Neural crest cell (in vitro differentiated cells): ENCODE data around the gene LPA. TPM values are rescaled to one million over a fixed set of nuclear protein-coding genes. Genes with fewer than 3 reads are reported as not detected.
"Not testable (repeated sequence)": the region's sequence is repeated elsewhere in the genome, so short reads cannot be mapped to it uniquely, and the experiment has no call there.

Experiments
- DNase-seq: peaks from one replicate; pipeline ENCODE4 v3.0.0; 2021; ENCODE audit warnings: low read depth, mixed read lengths, low spot score
- H3K27ac Mint-ChIP-seq: one replicate; pipeline ENCODE4 v1.8.0; 2021; ENCODE audit warnings: mild to moderate bottlenecking, mixed read lengths; ENCODE audit not compliant: unreplicated experiment
- H3K27me3 Mint-ChIP-seq: 2 replicates; pipeline ENCODE4 v1.8.0; 2021; ENCODE audit warnings: low read depth, mild to moderate bottlenecking, mixed read lengths
- H3K36me3 Mint-ChIP-seq: 2 replicates; pipeline ENCODE4 v1.8.0; 2021; ENCODE audit warnings: low read depth, mild to moderate bottlenecking, mixed read lengths
- H3K4me1 Mint-ChIP-seq: 2 replicates; pipeline ENCODE4 v1.8.0; 2021; ENCODE audit warnings: mixed read lengths
- H3K4me3 Mint-ChIP-seq: one replicate; pipeline ENCODE4 v1.8.0; 2021; ENCODE audit warnings: mild to moderate bottlenecking, mixed read lengths
- H3K9me3 Mint-ChIP-seq: 2 replicates; pipeline ENCODE4 v1.8.0; 2021; ENCODE audit warnings: mixed read lengths
- total RNA-seq: library from RNA; stranded (reverse); gene quantifications from 2 replicates; pipeline ENCODE4 v1.2.1, GENCODE V29; 2021
- TF ChIP-seq, protein P1 (sequence below): fragments of 200-600 bp; sonication (generic); conservative IDR thresholded peaks from 2 replicates; pipeline ENCODE4 v1.5.0; 2021; ENCODE audit warnings: antibody characterized with exemption, mild to moderate bottlenecking

Gene LPA
- total RNA-seq, 1 donor from 2014 or later: 0.65 TPM

DNA sequence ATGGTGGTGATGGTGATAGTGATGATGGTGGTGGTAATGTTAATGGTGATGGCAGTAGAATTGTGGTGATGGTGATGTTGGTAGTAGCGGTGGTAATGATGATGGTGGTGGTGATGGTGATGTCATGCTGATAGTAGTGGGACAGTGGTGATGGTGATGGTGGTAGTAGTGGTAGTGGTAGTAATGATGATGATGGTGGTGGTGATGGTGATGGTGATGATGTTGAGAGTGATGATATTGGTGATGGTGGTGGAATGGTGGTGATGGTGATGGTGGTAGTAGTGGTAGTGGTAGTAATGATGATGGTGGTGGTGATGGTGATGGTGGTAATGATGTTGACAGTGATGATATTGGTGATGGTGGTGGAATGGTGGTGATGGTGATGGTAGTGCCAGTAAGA, 128.8 kb downstream of the LPA start:
- Mint-ChIP-seq H3K27me3 (peaks cover 35% of the 10 kb centered on the region), H3K9me3 (no peaks in the 10 kb centered on the region), H3K36me3 (no peaks in the 10 kb centered on the region), H3K4me1 (no peaks in the 10 kb centered on the region), H3K4me3 (no peak overlapping the region), H3K27ac (no peak overlapping the region)
- no peak for DNase-seq
- TF ChIP-seq, protein P1, sequence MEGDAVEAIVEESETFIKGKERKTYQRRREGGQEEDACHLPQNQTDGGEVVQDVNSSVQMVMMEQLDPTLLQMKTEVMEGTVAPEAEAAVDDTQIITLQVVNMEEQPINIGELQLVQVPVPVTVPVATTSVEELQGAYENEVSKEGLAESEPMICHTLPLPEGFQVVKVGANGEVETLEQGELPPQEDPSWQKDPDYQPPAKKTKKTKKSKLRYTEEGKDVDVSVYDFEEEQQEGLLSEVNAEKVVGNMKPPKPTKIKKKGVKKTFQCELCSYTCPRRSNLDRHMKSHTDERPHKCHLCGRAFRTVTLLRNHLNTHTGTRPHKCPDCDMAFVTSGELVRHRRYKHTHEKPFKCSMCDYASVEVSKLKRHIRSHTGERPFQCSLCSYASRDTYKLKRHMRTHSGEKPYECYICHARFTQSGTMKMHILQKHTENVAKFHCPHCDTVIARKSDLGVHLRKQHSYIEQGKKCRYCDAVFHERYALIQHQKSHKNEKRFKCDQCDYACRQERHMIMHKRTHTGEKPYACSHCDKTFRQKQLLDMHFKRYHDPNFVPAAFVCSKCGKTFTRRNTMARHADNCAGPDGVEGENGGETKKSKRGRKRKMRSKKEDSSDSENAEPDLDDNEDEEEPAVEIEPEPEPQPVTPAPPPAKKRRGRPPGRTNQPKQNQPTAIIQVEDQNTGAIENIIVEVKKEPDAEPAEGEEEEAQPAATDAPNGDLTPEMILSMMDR: no peak

DNA sequence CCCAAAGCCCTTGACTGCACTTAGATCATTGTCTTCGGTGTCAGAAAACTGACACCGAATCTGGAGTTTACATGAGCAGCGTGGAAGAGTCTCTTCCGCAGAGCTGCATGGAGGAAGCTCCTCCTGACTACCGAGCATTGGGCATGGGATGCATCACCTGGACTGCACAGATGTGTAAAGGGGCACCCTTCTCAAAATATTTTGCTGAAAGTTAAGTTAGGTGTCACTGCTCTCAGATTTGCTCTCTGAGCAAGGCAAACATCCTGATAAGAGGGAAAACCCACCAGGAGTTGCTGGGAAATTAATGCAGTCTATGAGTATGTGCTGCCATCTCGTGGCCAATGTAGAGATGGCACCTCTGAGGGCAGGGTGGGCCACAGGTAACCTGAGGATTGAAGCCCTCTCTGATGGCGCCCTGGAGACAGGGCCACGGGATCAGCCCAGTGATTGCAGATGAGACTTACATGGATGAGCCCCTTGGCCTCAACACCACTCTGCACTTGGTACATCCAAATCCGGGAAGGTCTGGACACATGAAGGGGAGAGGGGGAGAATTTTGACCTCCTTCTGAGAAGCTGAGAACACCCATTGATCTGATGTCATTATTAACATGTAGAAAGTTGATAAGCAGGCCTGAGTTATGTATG, 129.9 kb downstream of the LPA start:
- no peak overlapping the region for H3K27ac Mint-ChIP-seq
- peak; percentile 77 for DNase-seq
- no peaks in the 10 kb centered on the region for H3K4me1 Mint-ChIP-seq
- peaks cover 36% of the 10 kb centered on the region for H3K27me3 Mint-ChIP-seq
- H3K4me3 Mint-ChIP-seq: no peak overlapping the region
- peaks cover 2% of the 10 kb centered on the region for H3K9me3 Mint-ChIP-seq
- TF ChIP-seq, protein P1: peak; percentile 95
- peaks cover 2% of the 10 kb centered on the region for H3K36me3 Mint-ChIP-seq

DNA sequence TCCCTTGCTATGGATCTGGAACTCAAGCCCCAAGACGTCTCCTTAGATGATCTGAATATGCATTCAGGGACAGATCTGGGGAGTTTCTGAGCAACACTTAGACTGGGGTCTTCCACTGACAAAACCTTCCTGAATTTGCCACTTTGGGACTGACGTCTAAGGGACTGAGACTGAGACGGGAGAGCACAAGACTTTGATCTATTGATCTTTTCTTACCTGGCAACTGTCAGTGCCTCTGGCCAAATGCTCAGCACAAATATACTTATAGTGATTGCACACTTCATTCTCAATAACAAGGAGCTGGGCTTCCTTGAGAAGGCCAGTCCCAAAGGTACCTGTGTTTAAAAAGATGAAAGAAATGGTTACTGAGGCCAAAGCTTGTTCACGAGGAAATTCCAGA, 131.8 kb downstream of the LPA start:
- H3K4me1 Mint-ChIP-seq: no peaks in the 10 kb centered on the region
- H3K9me3 Mint-ChIP-seq: peaks cover 13% of the 10 kb centered on the region
- TF ChIP-seq, protein P1: no peak
- H3K36me3 Mint-ChIP-seq: peaks cover 8% of the 10 kb centered on the region
- no peak overlapping the region for H3K4me3 Mint-ChIP-seq
- peaks cover 26% of the 10 kb centered on the region for H3K27me3 Mint-ChIP-seq
- no peak for DNase-seq
- no peak overlapping the region for H3K27ac Mint-ChIP-seq

DNA sequence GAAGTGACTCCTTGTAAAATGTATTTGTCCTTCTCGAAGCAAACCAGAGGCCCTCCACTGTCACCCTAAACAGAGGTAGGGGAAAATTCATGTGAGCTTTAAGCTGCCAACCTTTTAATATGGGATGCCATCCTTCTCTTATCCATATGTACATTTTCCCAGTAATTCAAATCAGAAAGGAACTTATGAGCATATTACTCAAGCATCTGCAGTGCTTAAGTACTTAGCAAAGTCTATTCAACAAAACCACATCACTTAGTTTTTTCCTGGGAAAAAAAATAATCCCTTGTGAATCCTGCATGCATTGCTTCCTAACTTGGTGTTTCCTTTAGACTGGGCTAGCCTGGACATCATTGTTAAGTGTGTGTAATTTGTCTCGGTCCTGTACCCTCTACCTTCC, 132.2 kb downstream of the LPA start:
- TF ChIP-seq, protein P1: no peak
- no peak overlapping the region for H3K4me3 Mint-ChIP-seq
- peaks cover 9% of the 10 kb centered on the region for H3K36me3 Mint-ChIP-seq
- no peak for DNase-seq
- no peak overlapping the region for H3K27ac Mint-ChIP-seq
- H3K27me3 Mint-ChIP-seq: peaks cover 22% of the 10 kb centered on the region
- H3K4me1 Mint-ChIP-seq: no peaks in the 10 kb centered on the region
- peaks cover 13% of the 10 kb centered on the region for H3K9me3 Mint-ChIP-seq

DNA sequence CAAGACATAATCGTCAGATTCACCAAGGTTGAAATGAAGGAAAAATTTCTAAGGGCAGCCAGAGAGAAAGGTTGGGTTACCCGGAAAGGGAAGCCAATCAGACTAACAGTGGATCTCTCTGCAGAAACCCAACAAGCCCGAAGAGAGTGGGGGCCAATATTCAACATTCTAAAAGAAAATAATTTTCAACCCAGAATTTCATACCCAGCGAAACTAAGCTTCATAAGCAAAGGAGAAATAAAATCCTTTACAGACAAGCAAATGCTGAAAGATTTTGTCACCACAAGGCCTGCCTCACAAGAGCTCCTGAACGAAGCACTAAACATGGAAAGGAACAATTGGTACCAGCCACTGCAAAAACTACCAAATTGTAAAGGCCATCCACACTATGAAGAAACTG, 134.6 kb downstream of the LPA start:
- H3K36me3 Mint-ChIP-seq, H3K27ac Mint-ChIP-seq, DNase-seq, H3K4me1 Mint-ChIP-seq, H3K4me3 Mint-ChIP-seq: not testable (repeated sequence)
- peaks cover 16% of the 10 kb centered on the region for H3K27me3 Mint-ChIP-seq
- H3K9me3 Mint-ChIP-seq: peaks cover 17% of the 10 kb centered on the region

DNA sequence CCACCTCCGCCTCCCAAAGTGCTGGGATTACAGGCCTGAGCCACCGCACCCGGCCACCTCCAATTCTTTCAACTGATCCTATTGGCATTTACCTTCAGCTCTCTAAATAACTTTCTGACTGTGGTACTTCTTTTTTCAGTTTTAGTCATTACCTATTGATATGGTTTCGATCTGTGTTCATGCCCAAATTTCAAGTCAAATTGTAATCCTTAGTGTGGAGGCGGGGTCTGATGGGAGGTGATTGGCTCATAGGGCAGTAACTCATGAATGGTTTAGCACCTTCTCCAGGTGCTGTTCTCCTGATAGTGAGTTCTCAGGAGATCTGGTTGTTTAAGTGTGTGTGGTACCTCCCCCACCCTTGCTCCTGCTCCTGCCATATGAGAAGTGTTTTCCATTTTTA, 140.9 kb downstream of the LPA start:
- Mint-ChIP-seq H3K4me1 (peaks cover 11% of the 10 kb centered on the region), H3K27ac (no peak overlapping the region), H3K4me3 (peak overlapping the region; percentile 17), H3K36me3 (peaks cover 4% of the 10 kb centered on the region), H3K9me3 (peaks cover 11% of the 10 kb centered on the region), H3K27me3 (no peaks in the 10 kb centered on the region)
- TF ChIP-seq, protein P1: no peak
- DNase-seq: no peak
